ENCODE measurements around the gene MGMT.

- TF ChIP-seq CTCF (conservative IDR thresholded peaks at IDR 0.05 in 1 of 2, IDR thresholded peaks at IDR 0.05 in 1 of 2; ENCODE audit: low read depth in 1 of 2, low read length in 2 of 2) (no peak), EZH2 (IDR thresholded peaks at IDR 0.05; ENCODE audit: low read length, missing control alignments) (no peak)
These were observed 61.4 kb downstream of the MGMT start for GRCh38 chr10:129528376-129528978.

All from fibroblast of lung (primary cell).